KG1 (cell line): ENCODE results near the gene PDGFRB.

Source experiments
- DNase-seq: peaks from one replicate; lab custom pipeline; 2025; lab: John Stamatoyannopoulos, UW

The PDGFRB gene

GRCh38 chr5:150155258-150156026 lies at the start of gene PDGFRB:
Gene PDGFRB, minus strand, starts transcription at chr5:150155845. Its CDS starts 18,798 bp downstream, at chr5:150137047.
- no peak for DNase-seq

- no peak for DNase-seq
These were observed 48.9 kb upstream of the PDGFRB start for GRCh38 chr5:150204590-150204960.

- DNase-seq, result no peak
These were observed 48.4 kb upstream of the PDGFRB start for GRCh38 chr5:150203832-150204589.

- DNase-seq, result no peak
These were observed 46.9 kb upstream of the PDGFRB start for GRCh38 chr5:150202501-150202900.

GRCh38 chr5:150197476-150197875 lies 41.8 kb upstream of the PDGFRB start:
- no peak for DNase-seq

- DNase-seq, result no peak
These were observed 41.3 kb upstream of the PDGFRB start for GRCh38 chr5:150196986-150197385.

GRCh38 chr5:150196514-150196913 lies 40.9 kb upstream of the PDGFRB start:
- DNase-seq, result no peak

GRCh38 chr5:150195736-150196485 lies 40.3 kb upstream of the PDGFRB start:
- no peak for DNase-seq

- DNase-seq, result no peak
These were observed 36.8 kb upstream of the PDGFRB start for GRCh38 chr5:150192462-150192861.

GRCh38 chr5:150190987-150191386 lies 35.3 kb upstream of the PDGFRB start:
- DNase-seq, result no peak

- no peak for DNase-seq
These were observed 34.9 kb upstream of the PDGFRB start for GRCh38 chr5:150190503-150190979.

- DNase-seq, result no peak
These were observed 34.3 kb upstream of the PDGFRB start, which contains the start of gene SLC6A7 for GRCh38 chr5:150189728-150190502. Gene SLC6A7, plus strand, starts transcription at chr5:150190062. Its CDS starts 266 bp downstream, at chr5:150190328.

- no peak for DNase-seq
These were observed 33.7 kb upstream of the PDGFRB start for GRCh38 chr5:150189326-150189725.

- DNase-seq, result no peak
These were observed 32.6 kb upstream of the PDGFRB start for GRCh38 chr5:150188146-150188842.

GRCh38 chr5:150186897-150187296 lies 31.3 kb upstream of the PDGFRB start:
- DNase-seq, result no peak

- DNase-seq, result no peak
These were observed 30.5 kb upstream of the PDGFRB start for GRCh38 chr5:150186137-150186536.

GRCh38 chr5:150184990-150185912 lies 29.6 kb upstream of the PDGFRB start:
- no peak for DNase-seq

GRCh38 chr5:150184006-150184405 lies 28.4 kb upstream of the PDGFRB start:
- no peak for DNase-seq

- DNase-seq, result no peak
These were observed 27.8 kb upstream of the PDGFRB start for GRCh38 chr5:150183436-150183835.

- no peak for DNase-seq
These were observed 27.1 kb upstream of the PDGFRB start for GRCh38 chr5:150182774-150183173.
